ENCODE data around the gene RPS14. TPM values are rescaled to one million over a fixed set of nuclear protein-coding genes. Genes with fewer than 3 reads are reported as not detected.
"Not testable (repeated sequence)": the region's sequence is repeated elsewhere in the genome, so short reads cannot be mapped to it uniquely, and the experiment has no call there.

RPS14 gene
- total RNA-seq, 2 experiments from 2014 or later = 4,594 to 4,738 TPM

GRCh38 chr5:150440948-150441812, 8.4 kb downstream of the RPS14 start:
- Mint-ChIP-seq H3K27ac (no peak overlapping the region), H3K4me3 (no peak overlapping the region), H3K9me3 (no peaks in the 10 kb centered on the region), H3K4me1 (ENCODE audit: low read depth) (peaks cover 11% of the 10 kb centered on the region), H3K27me3 (ENCODE audit: low read depth) (no peaks in the 10 kb centered on the region), H3K36me3 (ENCODE audit: low read depth) (peaks cover 26% of the 10 kb centered on the region)
- DNase-seq = no peak
- CTCF ChIA-PET = interaction anchor here (0.7 kb wide), 1 partner anchor 64 kb away, joined by 4 read pairs; no protein-coding TSS in a partner anchor
- intact Hi-C loops (cut with micrococcal nuclease) = no loop called here

GRCh38 chr5:150438873-150439546, 10.5 kb downstream of the RPS14 start:
- CTCF ChIA-PET = interaction anchor here (0.7 to 3.6 kb wide), 5 partner anchors 8 to 1265 kb away, joined by 3 to 16 read pairs (median 3); no protein-coding TSS in a partner anchor
- H3K36me3 Mint-ChIP-seq (ENCODE audit: low read depth) = peaks cover 11% of the 10 kb centered on the region
- H3K4me3 Mint-ChIP-seq = no peak overlapping the region
- H3K27ac Mint-ChIP-seq = no peak overlapping the region
- no peaks in the 10 kb centered on the region for H3K9me3 Mint-ChIP-seq
- peaks cover 8% of the 10 kb centered on the region for H3K4me1 Mint-ChIP-seq (ENCODE audit: low read depth)
- intact Hi-C loops (cut with micrococcal nuclease) = loop anchor here (5.0 kb wide), 1 partner anchor 222 kb away; no protein-coding TSS in a partner anchor
- H3K27me3 Mint-ChIP-seq (ENCODE audit: low read depth) = no peaks in the 10 kb centered on the region
- peak; percentile 26 for DNase-seq

- H3K4me3 Mint-ChIP-seq = no peak overlapping the region
Measured at GRCh38 chr5:150436141-150436680, 13.3 kb downstream of the RPS14 start.

DNA sequence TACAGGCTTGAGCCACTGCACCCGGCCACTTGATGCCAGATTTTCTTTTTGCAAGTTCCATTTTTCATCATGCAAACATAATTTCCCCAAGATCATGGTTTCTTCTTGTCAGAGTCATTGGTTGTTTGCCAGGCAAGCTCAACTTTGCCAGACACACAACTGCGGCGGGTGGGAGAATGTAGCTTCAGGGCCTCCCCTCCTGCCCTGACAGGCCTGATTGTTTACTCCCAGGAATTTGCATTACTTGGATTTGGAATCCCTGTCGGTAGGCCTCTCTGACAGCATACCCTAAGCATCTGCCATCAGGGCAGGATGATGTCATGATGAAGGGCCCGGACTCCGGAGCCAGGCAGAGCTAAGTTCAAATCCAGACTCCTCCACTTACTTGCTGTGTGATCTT, 15.1 kb downstream of the RPS14 start:
- Mint-ChIP-seq H3K4me3 (no peak overlapping the region), H3K27me3 (ENCODE audit: low read depth) (no peaks in the 10 kb centered on the region), H3K36me3 (ENCODE audit: low read depth) (no peaks in the 10 kb centered on the region), H3K4me1 (ENCODE audit: low read depth) (peaks cover 8% of the 10 kb centered on the region), H3K9me3 (no peaks in the 10 kb centered on the region), H3K27ac (no peak overlapping the region)
- CTCF ChIA-PET = interaction anchor here (4.7 kb wide), 1 partner anchor 23 kb away, joined by 33 read pairs; the partner anchor contains the start of gene CD74
- intact Hi-C loops (cut with micrococcal nuclease) = no loop called here
- no peak for DNase-seq

More at GRCh38 chr5:150436141-150436680, 13.3 kb downstream of the RPS14 start:
- CTCF ChIA-PET = interaction anchor here (0.6 to 4.7 kb wide), 12 partner anchors 8 to 250 kb away, joined by 3 to 33 read pairs (median 4); partner anchors contain the start of genes CD74 and RPS14
- no peaks in the 10 kb centered on the region for H3K27me3 Mint-ChIP-seq (ENCODE audit: low read depth)
- H3K4me1 Mint-ChIP-seq (ENCODE audit: low read depth) = peaks cover 8% of the 10 kb centered on the region
- no peaks in the 10 kb centered on the region for H3K9me3 Mint-ChIP-seq
- peak; percentile 95 for DNase-seq
- H3K27ac Mint-ChIP-seq = no peak overlapping the region
- H3K36me3 Mint-ChIP-seq (ENCODE audit: low read depth) = peaks cover 2% of the 10 kb centered on the region
- intact Hi-C loops (cut with micrococcal nuclease) = loop anchor here (1.0 to 5.0 kb wide), 8 partner anchors 24 to 306 kb away; partner anchors contain the start of genes CD74 and TCOF1

DNA sequence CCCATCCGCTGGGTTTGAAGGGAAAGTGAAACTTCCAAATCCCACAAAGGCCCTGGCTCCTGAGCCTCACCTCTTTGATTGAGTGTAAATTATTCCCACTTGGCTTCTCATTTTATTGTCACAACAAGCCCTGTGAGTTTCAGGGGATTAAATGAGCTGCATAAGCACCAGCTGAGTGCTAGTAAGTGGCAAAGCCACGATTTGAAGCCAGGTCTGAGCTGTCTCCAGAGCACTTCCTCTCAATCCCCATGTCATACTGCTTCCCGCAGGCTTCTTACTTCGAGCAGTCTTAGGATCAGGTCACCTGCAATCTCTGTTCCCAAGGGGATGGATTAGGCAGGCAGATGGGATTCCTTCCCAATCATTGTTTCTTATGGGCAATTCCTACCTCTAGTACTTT, 18.0 kb downstream of the RPS14 start:
- Mint-ChIP-seq H3K4me3 (no peak overlapping the region), H3K9me3 (no peaks in the 10 kb centered on the region), H3K36me3 (ENCODE audit: low read depth) (no peaks in the 10 kb centered on the region), H3K27me3 (ENCODE audit: low read depth) (no peaks in the 10 kb centered on the region), H3K27ac (no peak overlapping the region), H3K4me1 (ENCODE audit: low read depth) (peaks cover 8% of the 10 kb centered on the region)
- intact Hi-C loops (cut with micrococcal nuclease) = no loop called here
- CTCF ChIA-PET = interaction anchor here (1.1 kb wide), 1 partner anchor 32 kb away, joined by 3 read pairs; no protein-coding TSS in a partner anchor
- DNase-seq = no peak

DNA sequence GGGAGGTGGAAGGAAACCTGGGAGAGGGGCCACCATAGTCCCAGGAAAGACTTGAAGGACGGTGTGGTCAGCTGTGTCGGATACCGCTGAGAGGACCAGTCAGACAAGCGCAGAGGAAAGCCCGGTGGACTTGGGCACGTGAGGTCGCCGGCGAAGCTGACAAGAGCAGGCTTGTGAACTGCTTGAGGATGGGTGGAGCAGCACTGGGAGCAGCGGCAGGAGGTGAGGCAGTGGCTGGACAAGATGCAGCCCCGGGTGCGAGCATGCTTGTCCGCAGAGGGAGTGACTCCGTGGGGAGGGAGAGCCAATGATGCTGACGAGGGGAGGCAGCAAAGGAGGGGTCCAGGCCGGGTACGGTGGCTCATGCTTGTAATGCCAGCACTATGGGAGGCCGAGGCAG, 18.5 kb downstream of the RPS14 start:
- CTCF ChIA-PET = interaction anchor here (1.1 kb wide), 1 partner anchor 31 kb away, joined by 3 read pairs; no protein-coding TSS in a partner anchor

DNA sequence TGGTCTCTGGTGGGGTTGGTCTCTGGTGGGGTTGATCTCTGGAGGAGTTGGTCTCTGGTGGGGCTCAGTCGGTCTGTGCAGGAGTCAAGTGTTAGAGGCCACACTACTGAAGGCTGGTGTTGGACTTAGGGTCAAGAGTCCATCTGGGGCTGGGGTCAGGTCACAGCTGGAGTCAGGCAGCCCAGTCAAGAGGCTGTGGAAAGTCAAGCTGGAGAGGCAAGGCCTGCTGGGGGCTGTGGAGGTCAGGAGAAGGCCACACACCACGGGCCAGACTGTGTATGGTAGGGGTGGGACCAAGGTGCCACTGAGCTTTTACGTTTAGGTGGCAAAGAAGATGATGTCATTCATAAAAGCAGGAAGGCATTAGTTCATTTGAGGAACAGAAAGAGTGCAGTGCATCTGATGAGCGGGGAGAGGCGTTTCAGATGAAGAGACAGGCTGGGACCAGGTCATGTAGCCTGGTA, 20.1 kb downstream of the RPS14 start:
- H3K27me3 Mint-ChIP-seq (ENCODE audit: low read depth) = no peaks in the 10 kb centered on the region
- H3K4me3 Mint-ChIP-seq = no peak overlapping the region
- CTCF ChIA-PET = interaction anchor here (0.7 kb wide), 1 partner anchor 168 kb away, joined by 3 read pairs; no protein-coding TSS in a partner anchor
- H3K36me3 Mint-ChIP-seq (ENCODE audit: low read depth) = no peaks in the 10 kb centered on the region
- intact Hi-C loops (cut with micrococcal nuclease) = no loop called here
- H3K27ac Mint-ChIP-seq = no peak overlapping the region
- H3K4me1 Mint-ChIP-seq (ENCODE audit: low read depth) = no peaks in the 10 kb centered on the region
- H3K9me3 Mint-ChIP-seq = no peaks in the 10 kb centered on the region
- DNase-seq = no peak

More for the DNA sequence above, 18.5 kb downstream of the RPS14 start:
- Mint-ChIP-seq H3K4me1 (ENCODE audit: low read depth) (peaks cover 4% of the 10 kb centered on the region), H3K27ac (no peak overlapping the region), H3K36me3 (ENCODE audit: low read depth) (no peaks in the 10 kb centered on the region), H3K4me3 (no peak overlapping the region), H3K9me3 (no peaks in the 10 kb centered on the region), H3K27me3 (ENCODE audit: low read depth) (no peaks in the 10 kb centered on the region)
- intact Hi-C loops (cut with micrococcal nuclease) = no loop called here
- no peak for DNase-seq

DNA sequence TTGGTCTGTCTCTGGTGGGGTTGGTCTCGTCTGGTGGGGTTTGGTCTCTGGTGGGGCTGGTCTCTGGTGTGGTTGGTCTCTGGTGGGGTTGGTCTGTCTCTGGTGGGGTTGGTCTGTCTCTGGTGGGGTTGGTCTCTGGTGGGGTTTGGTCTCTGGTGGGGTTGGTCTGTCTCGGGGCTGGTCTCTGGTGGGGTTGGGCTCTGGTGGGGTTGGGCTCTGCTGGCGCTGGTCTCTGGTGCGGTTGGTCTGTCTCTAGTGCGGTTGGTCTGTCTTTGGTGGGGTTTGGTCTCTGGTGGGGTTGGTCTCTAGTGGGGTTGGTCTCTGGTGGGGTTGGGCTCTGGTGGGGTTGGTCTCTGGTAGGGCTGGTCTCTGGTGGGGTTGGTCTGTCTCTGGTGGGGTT, 20.6 kb downstream of the RPS14 start:
- no peak for DNase-seq
- CTCF ChIA-PET = interaction anchor here (0.7 kb wide), 1 partner anchor 167 kb away, joined by 3 read pairs; no protein-coding TSS in a partner anchor
- Mint-ChIP-seq H3K27ac (no peak overlapping the region), H3K27me3 (ENCODE audit: low read depth) (no peaks in the 10 kb centered on the region), H3K9me3 (no peaks in the 10 kb centered on the region), H3K4me3 (no peak overlapping the region), H3K4me1 (ENCODE audit: low read depth) (no peaks in the 10 kb centered on the region), H3K36me3 (ENCODE audit: low read depth) (no peaks in the 10 kb centered on the region)
- intact Hi-C loops (cut with micrococcal nuclease) = no loop called here

DNA sequence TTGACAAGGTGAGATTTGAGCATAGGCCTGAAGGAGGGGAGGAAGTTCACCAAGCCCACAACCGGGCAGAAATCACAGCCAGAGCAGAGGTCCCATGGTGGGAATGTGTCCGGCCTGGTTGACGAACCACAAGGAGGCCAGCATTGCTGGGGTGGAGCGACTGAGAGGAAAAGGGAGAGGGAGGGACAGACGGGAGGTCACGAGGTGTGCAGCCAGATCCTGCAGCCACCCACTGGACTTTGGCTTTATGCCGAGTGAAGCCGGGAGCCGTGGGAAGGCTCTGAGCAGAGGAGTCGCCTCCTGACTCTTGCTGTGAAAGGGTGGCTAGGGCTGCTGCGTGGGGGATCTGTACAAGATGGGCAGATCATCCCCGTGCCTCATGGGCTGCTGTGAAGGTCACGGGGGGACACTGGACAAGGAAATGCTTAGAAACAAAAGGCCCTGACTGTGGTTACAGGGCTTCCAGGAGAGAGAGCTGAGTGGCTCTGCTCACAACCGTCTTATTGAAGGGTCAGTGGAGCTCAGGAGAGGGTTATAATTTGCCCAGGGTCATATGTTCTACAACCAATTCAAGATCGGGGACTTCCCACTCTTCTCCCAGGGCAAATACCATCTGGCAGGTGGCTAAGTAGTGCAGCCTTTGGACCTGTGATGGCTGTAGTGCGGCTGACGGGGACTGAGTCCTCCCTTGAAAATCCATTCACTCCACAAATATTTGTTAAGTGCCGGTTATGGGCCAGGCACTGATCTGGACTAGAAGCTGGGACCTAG, 21.2 kb downstream of the RPS14 start:
- intact Hi-C loops (cut with micrococcal nuclease) = no loop called here
- no peak overlapping the region for H3K27ac Mint-ChIP-seq
- CTCF ChIA-PET = interaction anchor here (0.6 kb wide), 1 partner anchor 8 kb away, joined by 6 read pairs; no protein-coding TSS in a partner anchor

DNA sequence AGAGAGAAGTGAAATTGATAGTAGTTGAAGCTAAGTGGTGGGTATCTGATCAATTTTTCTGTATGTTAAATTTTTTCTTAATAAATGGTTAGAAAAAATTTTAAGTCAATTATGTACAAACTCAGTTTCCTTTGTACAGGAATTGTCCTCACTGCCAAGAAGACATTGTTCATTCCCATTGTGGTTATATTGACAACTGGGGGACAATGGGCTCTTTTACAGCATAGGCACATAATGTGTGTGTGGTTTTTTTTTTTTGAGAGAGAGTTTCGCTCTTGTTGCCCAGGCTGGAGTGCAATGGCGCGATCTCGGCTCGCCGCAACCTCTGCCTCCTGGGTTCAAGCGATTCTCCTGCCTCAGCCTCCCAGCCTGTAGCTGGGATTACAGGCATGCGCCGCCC, 23.4 kb downstream of the RPS14 start:
- H3K27me3 Mint-ChIP-seq (ENCODE audit: low read depth); H3K27ac Mint-ChIP-seq; H3K9me3 Mint-ChIP-seq; CTCF ChIA-PET; H3K4me3 Mint-ChIP-seq; DNase-seq; H3K36me3 Mint-ChIP-seq (ENCODE audit: low read depth); intact Hi-C loops (cut with micrococcal nuclease); H3K4me1 Mint-ChIP-seq (ENCODE audit: low read depth): not testable (repeated sequence)

More for the DNA sequence above, 21.2 kb downstream of the RPS14 start:
- no peak overlapping the region for H3K4me3 Mint-ChIP-seq
- H3K4me1 Mint-ChIP-seq (ENCODE audit: low read depth) = no peaks in the 10 kb centered on the region
- no peaks in the 10 kb centered on the region for H3K36me3 Mint-ChIP-seq (ENCODE audit: low read depth)
- no peaks in the 10 kb centered on the region for H3K27me3 Mint-ChIP-seq (ENCODE audit: low read depth)
- no peak for DNase-seq
- no peaks in the 10 kb centered on the region for H3K9me3 Mint-ChIP-seq

- CTCF ChIA-PET = interaction anchor here (1.4 kb wide), 1 partner anchor 13 kb away, joined by 4 read pairs; no protein-coding TSS in a partner anchor
- Mint-ChIP-seq H3K4me3 (no peak overlapping the region), H3K36me3 (ENCODE audit: low read depth) (no peaks in the 10 kb centered on the region), H3K27ac (no peak overlapping the region), H3K27me3 (ENCODE audit: low read depth) (no peaks in the 10 kb centered on the region), H3K9me3 (no peaks in the 10 kb centered on the region), H3K4me1 (ENCODE audit: low read depth) (no peaks in the 10 kb centered on the region)
- no peak for DNase-seq
- intact Hi-C loops (cut with micrococcal nuclease) = no loop called here
Measured at GRCh38 chr5:150422758-150423157, 26.8 kb downstream of the RPS14 start.

Data from activated naive CD4-positive, alpha-beta T cell treated with anti-CD3 and anti-CD28 coated beads for 36 hours (primary cell).